Measurements from ENCODE around the gene BGN. TPM values are rescaled to one million over a fixed set of nuclear protein-coding genes. Genes with fewer than 3 reads are reported as not detected.

Gene BGN
- total RNA-seq, 1 experiment from 2014 or later, result not detected

GRCh38 chrX:153504445-153505016, 9.8 kb downstream of the BGN start:
- DNase-seq (ENCODE audit: low read depth), result no peak

GRCh38 chrX:153505361-153505760, 10.6 kb downstream of the BGN start:
- DNase-seq (ENCODE audit: low read depth), result no peak

- DNase-seq (ENCODE audit: low read depth), result peak; percentile 38
Measured at GRCh38 chrX:153507484-153508178, 12.9 kb downstream of the BGN start.

- no peak for DNase-seq (ENCODE audit: low read depth)
Measured at GRCh38 chrX:153509592-153509991, 14.8 kb downstream of the BGN start.

GRCh38 chrX:153510383-153510782, 15.6 kb downstream of the BGN start:
- DNase-seq (ENCODE audit: low read depth), result no peak

GRCh38 chrX:153511784-153512500, 17.2 kb downstream of the BGN start:
- no peak for DNase-seq (ENCODE audit: low read depth)

- no peak for DNase-seq (ENCODE audit: low read depth)
Measured at GRCh38 chrX:153512501-153512893, 17.7 kb downstream of the BGN start.

GRCh38 chrX:153513265-153513664, 18.5 kb downstream of the BGN start:
- no peak for DNase-seq (ENCODE audit: low read depth)

GRCh38 chrX:153514259-153514658, 19.5 kb downstream of the BGN start:
- no peak for DNase-seq (ENCODE audit: low read depth)

GRCh38 chrX:153515435-153515834, 20.7 kb downstream of the BGN start:
- DNase-seq (ENCODE audit: low read depth), result no peak

GRCh38 chrX:153516073-153516472, 21.3 kb downstream of the BGN start:
- no peak for DNase-seq (ENCODE audit: low read depth)

- no peak for DNase-seq (ENCODE audit: low read depth)
Measured at GRCh38 chrX:153517423-153517822, 22.6 kb downstream of the BGN start, which contains the start of gene ATP2B3. ATP2B3 (plus strand) TSS chrX:153517642; CDS start chrX:153536248, 18,606 bp downstream.

GRCh38 chrX:153517946-153518834, 23.4 kb downstream of the BGN start:
- no peak for DNase-seq (ENCODE audit: low read depth)

GRCh38 chrX:153519569-153520286, 24.9 kb downstream of the BGN start:
- no peak for DNase-seq (ENCODE audit: low read depth)

- DNase-seq (ENCODE audit: low read depth), result no peak
Measured at GRCh38 chrX:153520287-153520917, 25.6 kb downstream of the BGN start.

GRCh38 chrX:153521034-153521433, 26.3 kb downstream of the BGN start:
- no peak for DNase-seq (ENCODE audit: low read depth)

GRCh38 chrX:153522259-153522658, 27.5 kb downstream of the BGN start:
- DNase-seq (ENCODE audit: low read depth), result no peak

- DNase-seq (ENCODE audit: low read depth), result no peak
Measured at GRCh38 chrX:153523269-153523668, 28.5 kb downstream of the BGN start.

- DNase-seq (ENCODE audit: low read depth), result no peak
Measured at GRCh38 chrX:153524234-153524633, 29.5 kb downstream of the BGN start.

GRCh38 chrX:153525451-153525850, 30.7 kb downstream of the BGN start:
- DNase-seq (ENCODE audit: low read depth), result no peak

GRCh38 chrX:153526042-153526441, 31.3 kb downstream of the BGN start:
- DNase-seq (ENCODE audit: low read depth), result no peak
